Measurements from ENCODE around the gene CPLX1.

The CPLX1 gene

DNA sequence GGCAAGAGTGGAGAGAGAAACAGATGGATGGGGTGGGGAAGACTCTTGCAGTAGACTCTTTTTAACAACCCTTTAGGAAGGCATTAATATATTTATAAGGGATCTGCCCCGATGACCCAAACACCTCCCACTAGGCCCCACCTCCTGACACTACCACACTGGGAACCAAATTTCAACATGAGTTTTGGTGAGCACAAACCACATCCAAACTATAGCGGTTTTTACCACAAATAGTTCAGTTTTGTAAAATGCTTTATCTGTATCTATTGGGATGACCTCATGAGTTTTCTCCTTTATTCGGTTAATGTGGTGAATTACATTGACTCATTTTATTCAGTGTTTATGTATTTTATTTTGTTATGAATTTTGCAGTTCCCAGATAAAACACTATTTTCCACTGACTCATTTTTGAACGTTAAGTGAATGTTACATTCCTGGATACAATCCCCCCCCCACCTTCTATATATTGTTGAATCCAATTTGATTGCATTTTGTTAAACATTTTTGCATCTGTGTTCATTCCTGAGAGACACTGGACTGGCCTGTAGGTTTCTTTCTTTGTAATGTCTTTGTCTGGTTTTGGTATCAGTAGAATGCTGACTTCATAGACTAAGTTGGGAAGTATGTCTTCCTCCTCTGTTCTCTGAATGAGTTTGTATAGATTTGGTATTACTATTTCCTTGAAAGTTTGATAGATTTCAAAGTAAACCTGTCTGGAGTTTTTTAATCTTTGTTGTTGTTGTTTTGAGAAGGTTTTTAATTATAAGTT lies 13.9 kb upstream of the CPLX1 start:
- DNase-seq (ENCODE audit: low read depth), result no peak
- TF ChIP-seq, protein P1, sequence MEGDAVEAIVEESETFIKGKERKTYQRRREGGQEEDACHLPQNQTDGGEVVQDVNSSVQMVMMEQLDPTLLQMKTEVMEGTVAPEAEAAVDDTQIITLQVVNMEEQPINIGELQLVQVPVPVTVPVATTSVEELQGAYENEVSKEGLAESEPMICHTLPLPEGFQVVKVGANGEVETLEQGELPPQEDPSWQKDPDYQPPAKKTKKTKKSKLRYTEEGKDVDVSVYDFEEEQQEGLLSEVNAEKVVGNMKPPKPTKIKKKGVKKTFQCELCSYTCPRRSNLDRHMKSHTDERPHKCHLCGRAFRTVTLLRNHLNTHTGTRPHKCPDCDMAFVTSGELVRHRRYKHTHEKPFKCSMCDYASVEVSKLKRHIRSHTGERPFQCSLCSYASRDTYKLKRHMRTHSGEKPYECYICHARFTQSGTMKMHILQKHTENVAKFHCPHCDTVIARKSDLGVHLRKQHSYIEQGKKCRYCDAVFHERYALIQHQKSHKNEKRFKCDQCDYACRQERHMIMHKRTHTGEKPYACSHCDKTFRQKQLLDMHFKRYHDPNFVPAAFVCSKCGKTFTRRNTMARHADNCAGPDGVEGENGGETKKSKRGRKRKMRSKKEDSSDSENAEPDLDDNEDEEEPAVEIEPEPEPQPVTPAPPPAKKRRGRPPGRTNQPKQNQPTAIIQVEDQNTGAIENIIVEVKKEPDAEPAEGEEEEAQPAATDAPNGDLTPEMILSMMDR (conservative IDR thresholded peaks at IDR 0.05; ENCODE audit: low read depth, low read length), result no peak
- no peak overlapping the region for H3K4me3 ChIP-seq (ENCODE audit: low read length)

DNA sequence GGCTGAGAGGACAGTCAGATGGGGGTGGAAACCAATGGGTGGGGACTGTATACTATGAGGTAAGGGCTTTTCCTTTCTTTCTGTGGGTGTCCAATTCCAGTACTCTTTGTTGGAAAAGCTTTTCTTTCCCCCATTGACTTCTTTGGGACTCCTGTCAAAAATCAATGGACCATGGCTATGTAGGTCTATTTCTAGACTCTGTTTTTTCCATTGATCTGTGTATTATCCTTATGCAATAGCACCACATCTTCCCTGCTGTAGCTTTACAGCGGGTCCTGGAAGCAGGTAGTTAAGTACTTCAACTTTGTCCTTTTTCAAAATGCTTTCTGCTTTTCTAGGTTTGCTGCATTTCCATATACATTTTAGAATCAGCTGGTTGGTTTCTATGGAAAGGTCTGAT lies 11.8 kb upstream of the CPLX1 start:
- TF ChIP-seq, protein P1 (conservative IDR thresholded peaks at IDR 0.05; ENCODE audit: low read depth, low read length), result no peak
- no peak for DNase-seq (ENCODE audit: low read depth)
- H3K4me3 ChIP-seq (ENCODE audit: low read length), result no peak overlapping the region

DNA sequence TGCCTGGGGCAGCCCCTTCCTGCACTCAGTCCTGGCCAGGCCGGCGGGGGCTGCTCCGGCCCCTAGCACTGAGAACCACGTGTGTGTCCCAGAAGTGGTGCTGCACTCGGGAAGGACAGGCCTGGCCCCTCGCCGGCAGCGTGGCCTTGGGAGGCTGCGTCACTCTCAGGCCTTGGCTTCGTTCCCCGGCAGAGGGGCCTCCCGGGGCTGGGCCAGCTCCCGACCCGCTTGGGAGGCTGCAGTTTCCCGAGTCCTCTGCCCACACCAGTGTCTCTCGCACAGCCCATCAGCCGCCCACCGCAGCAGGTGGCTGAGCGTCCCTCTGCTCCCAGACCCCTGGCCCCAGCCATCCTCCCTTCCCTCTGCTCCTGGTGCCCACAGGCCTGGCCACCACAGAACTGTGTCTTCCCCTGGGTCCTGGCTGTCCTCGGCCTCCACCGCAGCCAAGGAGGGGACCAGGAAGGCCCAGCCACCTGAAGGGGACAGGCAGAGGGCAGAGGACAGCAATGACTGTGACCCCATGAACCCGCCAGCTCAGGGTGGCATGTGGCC lies 10.9 kb upstream of the CPLX1 start:
- no peak overlapping the region for H3K4me3 ChIP-seq (ENCODE audit: low read length)
- TF ChIP-seq, protein P1 (conservative IDR thresholded peaks at IDR 0.05; ENCODE audit: low read depth, low read length), result no peak
- DNase-seq (ENCODE audit: low read depth), result no peak

DNA sequence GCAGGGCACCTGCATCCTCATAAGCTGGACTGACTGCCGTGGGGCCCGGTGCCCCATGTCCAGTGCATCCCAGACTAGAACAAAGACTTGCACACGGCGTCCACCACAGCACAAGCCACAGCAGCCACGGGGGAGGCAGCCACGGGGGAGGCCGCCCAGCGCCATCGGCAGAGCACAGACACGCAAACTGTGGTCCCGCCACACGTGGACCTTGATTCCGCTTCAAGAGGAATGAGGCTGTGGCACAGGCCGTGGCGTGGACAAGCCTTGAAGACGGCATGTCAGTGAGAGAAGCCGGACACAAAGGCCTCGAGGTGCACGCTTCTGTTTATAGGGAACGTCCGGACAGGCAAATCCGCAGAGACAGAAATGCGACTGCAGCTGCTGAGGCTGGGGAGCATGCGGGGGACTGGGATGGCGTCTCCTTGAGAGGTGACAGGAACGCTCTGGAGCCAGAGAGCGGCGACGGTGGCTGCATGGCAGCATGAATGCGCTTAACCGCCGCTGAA lies 10.1 kb upstream of the CPLX1 start:
- H3K4me3 ChIP-seq (ENCODE audit: low read length), result no peak overlapping the region
- no peak for DNase-seq (ENCODE audit: low read depth)
- TF ChIP-seq, protein P1 (conservative IDR thresholded peaks at IDR 0.05; ENCODE audit: low read depth, low read length), result no peak

DNA sequence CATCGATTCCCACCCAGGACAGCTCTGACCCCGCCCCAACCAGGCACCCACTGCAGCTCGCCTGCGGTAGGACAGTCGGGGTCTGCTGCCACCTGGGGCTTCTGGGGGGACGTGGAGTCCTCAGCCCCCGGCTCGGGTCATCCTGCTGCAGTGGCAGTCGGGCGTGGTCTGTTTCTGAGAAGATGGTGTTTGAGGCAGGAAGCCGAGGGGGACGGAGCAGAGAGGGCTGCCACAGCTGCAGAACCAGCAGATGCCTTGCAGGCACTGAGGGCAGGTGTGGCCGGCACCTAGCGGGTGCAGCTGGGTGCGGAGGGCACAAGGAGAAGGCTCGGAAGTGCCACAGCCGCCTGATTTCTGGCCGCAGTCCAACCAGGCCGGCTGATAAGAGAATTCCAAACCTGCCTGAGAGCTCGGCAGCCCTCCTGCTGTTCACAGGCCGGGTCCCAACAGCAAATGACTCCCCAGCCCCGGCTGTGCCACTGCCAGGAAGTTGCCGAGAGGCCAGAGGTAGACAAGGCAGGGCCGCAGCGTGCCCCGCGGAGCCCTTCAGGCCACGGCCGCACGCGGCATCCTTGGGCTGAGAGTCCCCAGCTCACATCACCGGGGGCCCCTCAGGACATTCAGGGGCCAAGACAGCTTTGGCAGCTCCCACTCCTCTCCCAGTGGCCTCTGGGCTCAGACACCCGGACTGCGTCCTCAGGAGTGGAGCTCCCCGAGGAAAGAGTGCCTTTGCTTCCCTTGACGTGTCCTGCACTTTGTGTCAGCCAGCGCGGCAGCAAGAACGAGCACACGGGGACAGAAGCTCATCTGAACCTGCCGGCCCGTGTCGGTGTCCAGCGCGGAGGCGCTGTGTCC lies 9.4 kb upstream of the CPLX1 start:
- H3K4me3 ChIP-seq (ENCODE audit: low read length), result no peak overlapping the region

DNA sequence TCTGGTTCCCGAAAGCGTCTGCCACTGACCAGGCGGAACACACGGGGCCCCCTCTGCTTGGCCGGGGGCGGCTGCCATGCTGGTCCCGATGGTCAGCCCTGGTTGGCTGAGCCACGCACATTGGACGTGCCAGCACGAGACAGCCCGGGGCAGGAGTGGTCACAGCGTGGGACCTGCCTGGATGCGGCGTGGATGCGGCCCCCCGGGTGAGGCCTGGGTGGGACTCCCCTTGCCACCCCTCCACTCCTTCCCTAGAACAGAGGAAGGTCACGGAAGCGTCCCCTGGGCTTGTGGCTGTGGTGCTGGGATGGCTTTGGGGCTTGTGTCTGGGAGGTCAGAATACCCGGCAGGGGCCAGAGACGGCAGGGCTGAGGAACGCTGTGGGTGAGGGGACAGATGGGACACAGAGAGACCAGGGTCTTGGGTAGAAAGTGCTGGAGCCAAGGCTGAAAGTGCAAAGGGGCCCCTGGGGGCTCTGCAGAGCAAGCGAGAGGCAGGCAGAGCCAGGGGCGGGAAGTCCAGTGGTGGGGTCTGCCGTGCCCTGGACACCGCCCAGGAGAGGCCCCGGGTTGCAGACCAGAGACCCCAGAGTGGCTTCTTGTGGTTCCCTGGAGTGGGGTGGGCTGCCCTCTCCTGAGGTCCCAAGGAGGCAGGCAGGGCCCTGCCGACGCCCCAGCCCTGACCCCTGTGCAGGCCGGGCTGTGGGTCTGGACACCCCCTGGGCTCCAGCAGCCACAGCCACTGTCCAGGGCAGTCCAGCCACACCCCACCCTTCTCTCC lies 8.6 kb upstream of the CPLX1 start:
- H3K4me3 ChIP-seq (ENCODE audit: low read length), result no peak overlapping the region
- TF ChIP-seq, protein P1 (conservative IDR thresholded peaks at IDR 0.05; ENCODE audit: low read depth, low read length), result no peak
- no peak for DNase-seq (ENCODE audit: low read depth)

More for the DNA sequence above, 9.4 kb upstream of the CPLX1 start:
- DNase-seq (ENCODE audit: low read depth), result no peak
- TF ChIP-seq, protein P1 (conservative IDR thresholded peaks at IDR 0.05; ENCODE audit: low read depth, low read length), result no peak
